ENCODE data around the gene NUFIP1. TPM values are rescaled to one million over a fixed set of nuclear protein-coding genes. Genes with fewer than 3 reads are reported as not detected.

Gene NUFIP1
- total and polyA plus RNA-seq, 4 donors: 0.92 to 2.0 (median 1.7) TPM

DNA sequence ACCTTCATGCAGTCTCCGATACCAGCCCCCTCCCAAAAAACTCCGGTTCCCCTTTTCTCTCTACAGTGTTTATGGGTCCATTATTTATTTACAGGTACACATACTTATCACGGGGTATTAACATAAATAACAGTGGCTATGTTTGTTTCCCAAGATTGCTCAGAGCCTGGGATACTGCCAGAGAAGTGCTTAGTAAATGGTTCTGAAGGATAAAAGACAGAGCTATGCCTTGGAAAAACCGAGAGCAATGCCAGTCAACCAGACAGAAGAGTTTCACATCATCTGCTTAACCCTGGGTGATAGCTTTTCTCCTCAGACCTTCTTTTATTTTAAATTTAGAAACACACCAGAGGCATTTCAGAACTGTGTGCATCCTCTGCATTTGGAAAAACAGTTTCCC is 61.3 kb downstream of the NUFIP1 start:
- no peaks in the 10 kb centered on the region for H3K36me3 ChIP-seq (ENCODE audit: control insufficient read depth in 4 of 4, insufficient read depth in 3 of 4, low read depth in 1 of 4, low read length in 3 of 4)
- no peak overlapping the region for H3K4me3 ChIP-seq (ENCODE audit: low read depth in 1 of 3, low read length in 3 of 3)
- 81% methylated on average over 4 of the region's 4 CpGs for WGBS
- H3K27me3 ChIP-seq (ENCODE audit: control insufficient read depth in 4 of 4, insufficient read depth in 4 of 4, low read length in 3 of 4): peaks cover 0 to 3% (median 0%) of the 10 kb centered on the region in 4 donors
- H3K27ac ChIP-seq (ENCODE audit: low read depth in 1 of 2, low read length in 2 of 2): no peak overlapping the region
- H3K4me1 ChIP-seq (ENCODE audit: control insufficient read depth in 4 of 4, insufficient read depth in 4 of 4, low read length in 3 of 4): no peaks in the 10 kb centered on the region
- DNase-seq (ENCODE audit: low spot score): no peak
- H3K9me3 ChIP-seq (ENCODE audit: control insufficient read depth in 4 of 4, low read length in 3 of 4): no peaks in the 10 kb centered on the region
- no peak for TF ChIP-seq JUND (IDR thresholded peaks at IDR 0.05)
- TF ChIP-seq SP1 (IDR thresholded peaks at IDR 0.05): no peak
- TF ChIP-seq HNF4A (conservative IDR thresholded peaks at IDR 0.05): no peak
- TF ChIP-seq EGR1 (IDR thresholded peaks at IDR 0.05; ENCODE audit: low read depth in 2 of 2): no peak
- TF ChIP-seq, protein P1, sequence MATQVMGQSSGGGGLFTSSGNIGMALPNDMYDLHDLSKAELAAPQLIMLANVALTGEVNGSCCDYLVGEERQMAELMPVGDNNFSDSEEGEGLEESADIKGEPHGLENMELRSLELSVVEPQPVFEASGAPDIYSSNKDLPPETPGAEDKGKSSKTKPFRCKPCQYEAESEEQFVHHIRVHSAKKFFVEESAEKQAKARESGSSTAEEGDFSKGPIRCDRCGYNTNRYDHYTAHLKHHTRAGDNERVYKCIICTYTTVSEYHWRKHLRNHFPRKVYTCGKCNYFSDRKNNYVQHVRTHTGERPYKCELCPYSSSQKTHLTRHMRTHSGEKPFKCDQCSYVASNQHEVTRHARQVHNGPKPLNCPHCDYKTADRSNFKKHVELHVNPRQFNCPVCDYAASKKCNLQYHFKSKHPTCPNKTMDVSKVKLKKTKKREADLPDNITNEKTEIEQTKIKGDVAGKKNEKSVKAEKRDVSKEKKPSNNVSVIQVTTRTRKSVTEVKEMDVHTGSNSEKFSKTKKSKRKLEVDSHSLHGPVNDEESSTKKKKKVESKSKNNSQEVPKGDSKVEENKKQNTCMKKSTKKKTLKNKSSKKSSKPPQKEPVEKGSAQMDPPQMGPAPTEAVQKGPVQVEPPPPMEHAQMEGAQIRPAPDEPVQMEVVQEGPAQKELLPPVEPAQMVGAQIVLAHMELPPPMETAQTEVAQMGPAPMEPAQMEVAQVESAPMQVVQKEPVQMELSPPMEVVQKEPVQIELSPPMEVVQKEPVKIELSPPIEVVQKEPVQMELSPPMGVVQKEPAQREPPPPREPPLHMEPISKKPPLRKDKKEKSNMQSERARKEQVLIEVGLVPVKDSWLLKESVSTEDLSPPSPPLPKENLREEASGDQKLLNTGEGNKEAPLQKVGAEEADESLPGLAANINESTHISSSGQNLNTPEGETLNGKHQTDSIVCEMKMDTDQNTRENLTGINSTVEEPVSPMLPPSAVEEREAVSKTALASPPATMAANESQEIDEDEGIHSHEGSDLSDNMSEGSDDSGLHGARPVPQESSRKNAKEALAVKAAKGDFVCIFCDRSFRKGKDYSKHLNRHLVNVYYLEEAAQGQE (IDR thresholded peaks at IDR 0.05): no peak
- TF ChIP-seq, protein P2, sequence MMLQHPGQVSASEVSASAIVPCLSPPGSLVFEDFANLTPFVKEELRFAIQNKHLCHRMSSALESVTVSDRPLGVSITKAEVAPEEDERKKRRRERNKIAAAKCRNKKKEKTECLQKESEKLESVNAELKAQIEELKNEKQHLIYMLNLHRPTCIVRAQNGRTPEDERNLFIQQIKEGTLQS (IDR thresholded peaks at IDR 0.05): no peak
- TF ChIP-seq FOXA2 (IDR thresholded peaks at IDR 0.05): no peak
- TF ChIP-seq, protein P3, sequence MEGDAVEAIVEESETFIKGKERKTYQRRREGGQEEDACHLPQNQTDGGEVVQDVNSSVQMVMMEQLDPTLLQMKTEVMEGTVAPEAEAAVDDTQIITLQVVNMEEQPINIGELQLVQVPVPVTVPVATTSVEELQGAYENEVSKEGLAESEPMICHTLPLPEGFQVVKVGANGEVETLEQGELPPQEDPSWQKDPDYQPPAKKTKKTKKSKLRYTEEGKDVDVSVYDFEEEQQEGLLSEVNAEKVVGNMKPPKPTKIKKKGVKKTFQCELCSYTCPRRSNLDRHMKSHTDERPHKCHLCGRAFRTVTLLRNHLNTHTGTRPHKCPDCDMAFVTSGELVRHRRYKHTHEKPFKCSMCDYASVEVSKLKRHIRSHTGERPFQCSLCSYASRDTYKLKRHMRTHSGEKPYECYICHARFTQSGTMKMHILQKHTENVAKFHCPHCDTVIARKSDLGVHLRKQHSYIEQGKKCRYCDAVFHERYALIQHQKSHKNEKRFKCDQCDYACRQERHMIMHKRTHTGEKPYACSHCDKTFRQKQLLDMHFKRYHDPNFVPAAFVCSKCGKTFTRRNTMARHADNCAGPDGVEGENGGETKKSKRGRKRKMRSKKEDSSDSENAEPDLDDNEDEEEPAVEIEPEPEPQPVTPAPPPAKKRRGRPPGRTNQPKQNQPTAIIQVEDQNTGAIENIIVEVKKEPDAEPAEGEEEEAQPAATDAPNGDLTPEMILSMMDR (IDR thresholded peaks at IDR 0.05; ENCODE audit: low read depth, low read length, missing input control): no peak
- no peak overlapping the region for H3K9ac ChIP-seq (ENCODE audit: low read depth in 1 of 2, low read length in 2 of 2)

DNA sequence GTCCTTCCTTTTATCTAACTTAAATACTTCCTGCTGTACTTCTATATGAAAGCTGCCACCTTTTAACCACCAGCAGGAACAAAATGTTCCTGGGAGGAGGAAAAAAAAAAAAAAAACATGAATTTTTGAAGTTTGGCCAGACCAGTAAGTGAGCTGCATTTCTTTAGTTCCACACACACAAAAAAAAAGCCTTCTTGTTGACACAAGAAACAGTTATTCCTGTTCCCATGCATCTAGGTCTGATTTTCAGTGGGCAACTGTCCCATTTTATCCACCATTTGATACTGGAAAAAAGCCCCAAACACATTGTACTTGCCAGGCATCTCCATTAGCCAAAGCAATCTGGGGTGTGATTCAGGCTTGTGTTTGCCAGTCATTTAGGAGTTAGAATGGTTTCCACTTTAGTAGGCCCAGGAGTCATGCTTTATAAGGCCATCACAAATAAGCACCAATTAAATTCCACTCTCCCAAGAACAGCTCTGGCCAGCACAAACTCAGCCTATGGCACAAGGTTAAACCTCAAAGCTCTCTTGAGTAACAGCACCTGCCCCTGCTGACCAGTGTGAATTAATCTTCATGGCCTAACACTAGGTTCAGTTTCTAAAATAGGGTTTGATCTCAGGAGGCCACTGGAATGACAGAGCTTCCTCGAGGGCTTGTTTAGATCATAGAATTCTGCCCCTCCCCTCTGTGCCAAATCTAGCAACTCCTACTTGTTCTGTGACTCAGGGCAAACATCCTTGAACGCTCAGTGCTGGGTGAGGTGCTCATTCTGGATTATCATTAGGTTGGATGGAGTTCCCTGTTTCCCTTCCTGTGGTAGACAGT is 67.1 kb downstream of the NUFIP1 start:
- no peak for DNase-seq (ENCODE audit: low spot score)
- peaks cover 0 to 3% (median 0%) of the 10 kb centered on the region in 4 donors for H3K27me3 ChIP-seq (ENCODE audit: control insufficient read depth in 4 of 4, insufficient read depth in 4 of 4, low read length in 3 of 4)
- H3K9ac ChIP-seq (ENCODE audit: low read depth in 1 of 2, low read length in 2 of 2): no peak overlapping the region
- H3K27ac ChIP-seq (ENCODE audit: low read depth in 1 of 2, low read length in 2 of 2): no peak overlapping the region
- no peak overlapping the region for H3K4me3 ChIP-seq (ENCODE audit: low read depth in 1 of 3, low read length in 3 of 3)
- H3K4me1 ChIP-seq (ENCODE audit: control insufficient read depth in 4 of 4, insufficient read depth in 4 of 4, low read length in 3 of 4): peaks cover 0 to 4% (median 2%) of the 10 kb centered on the region in 4 donors
- WGBS: 62% methylated on average over 2 of the region's 2 CpGs
- H3K9me3 ChIP-seq (ENCODE audit: control insufficient read depth in 4 of 4, low read length in 3 of 4): no peaks in the 10 kb centered on the region
- H3K36me3 ChIP-seq (ENCODE audit: control insufficient read depth in 4 of 4, insufficient read depth in 3 of 4, low read depth in 1 of 4, low read length in 3 of 4): no peaks in the 10 kb centered on the region
- no peak for TF ChIP-seq GABPA (IDR thresholded peaks at IDR 0.05 in 1 of 2, conservative IDR thresholded peaks at IDR 0.05 in 1 of 2)
- no peak for TF ChIP-seq FOXA2 (IDR thresholded peaks at IDR 0.05)
- no peak for TF ChIP-seq FOXA1 (IDR thresholded peaks at IDR 0.05)
- peak; percentile 62 for TF ChIP-seq NR2F2 (IDR thresholded peaks at IDR 0.05)
- TF ChIP-seq, protein P3 (IDR thresholded peaks at IDR 0.05; ENCODE audit: low read depth, low read length, missing input control): no peak
- TF ChIP-seq SP1 (IDR thresholded peaks at IDR 0.05): peak; percentile 53
- TF ChIP-seq, protein P1 (IDR thresholded peaks at IDR 0.05): no peak
- TF ChIP-seq, protein P4, sequence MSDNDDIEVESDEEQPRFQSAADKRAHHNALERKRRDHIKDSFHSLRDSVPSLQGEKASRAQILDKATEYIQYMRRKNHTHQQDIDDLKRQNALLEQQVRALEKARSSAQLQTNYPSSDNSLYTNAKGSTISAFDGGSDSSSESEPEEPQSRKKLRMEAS (IDR thresholded peaks at IDR 0.05): no peak
- TF ChIP-seq RXRA (IDR thresholded peaks at IDR 0.05): no peak
- no peak for TF ChIP-seq HNF4G (IDR thresholded peaks at IDR 0.05)
- TF ChIP-seq YY1 (IDR thresholded peaks at IDR 0.05): no peak
- no peak for TF ChIP-seq TAF1 (conservative IDR thresholded peaks at IDR 0.05)
- TF ChIP-seq RAD21 (IDR thresholded peaks at IDR 0.05): no peak
- TF ChIP-seq HNF4A (conservative IDR thresholded peaks at IDR 0.05): no peak
- TF ChIP-seq EGR1 (IDR thresholded peaks at IDR 0.05; ENCODE audit: low read depth in 2 of 2): no peak
- TF ChIP-seq JUND (IDR thresholded peaks at IDR 0.05): no peak
